Hematopoietic multipotent progenitor cell treated with erythropoietin and hydrocortisone succinate and interleukin-3 and kit ligand, for 8 days (in vitro differentiated cells): Measurements from ENCODE around the gene MPL.

Experiments
- DNase-seq: peaks from one replicate; pipeline ENCODE4 v3.0.0-alpha.2; 2015

MPL gene

DNA sequence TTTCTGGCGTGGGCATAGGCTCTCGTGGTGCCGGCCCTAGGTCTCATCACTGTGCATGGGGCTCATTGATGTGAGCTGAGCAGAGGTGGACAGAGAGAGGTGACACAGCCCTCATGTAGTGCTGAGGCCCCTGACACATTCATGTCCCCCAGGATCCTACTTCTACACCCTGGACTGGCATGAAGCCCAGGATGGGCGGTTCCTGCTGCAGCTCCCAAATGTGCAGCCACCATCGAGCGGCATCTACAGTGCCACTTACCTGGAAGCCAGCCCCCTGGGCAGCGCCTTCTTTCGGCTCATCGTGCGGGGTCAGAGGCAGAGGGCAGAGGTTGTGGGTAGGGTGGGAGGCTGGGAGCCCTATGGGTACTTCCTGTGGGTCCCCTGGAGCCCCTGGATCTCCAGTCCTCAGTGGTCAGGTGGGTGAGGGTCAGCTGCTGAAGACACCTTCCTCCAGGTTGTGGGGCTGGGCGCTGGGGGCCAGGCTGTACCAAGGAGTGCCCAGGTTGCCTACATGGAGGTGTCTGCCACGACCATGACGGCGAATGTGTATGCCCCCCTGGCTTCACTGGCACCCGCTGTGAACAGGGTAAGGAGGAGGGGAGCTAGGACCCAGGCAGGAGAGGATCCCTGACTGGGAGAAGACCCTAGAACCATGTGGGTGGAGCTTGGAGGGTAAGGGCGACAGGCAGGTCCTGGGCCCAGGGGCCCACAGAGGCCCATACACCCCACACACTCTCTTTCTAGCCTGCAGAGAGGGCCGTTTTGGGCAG, 30.7 kb upstream of the MPL start:
- peak; percentile 17 for DNase-seq

DNA sequence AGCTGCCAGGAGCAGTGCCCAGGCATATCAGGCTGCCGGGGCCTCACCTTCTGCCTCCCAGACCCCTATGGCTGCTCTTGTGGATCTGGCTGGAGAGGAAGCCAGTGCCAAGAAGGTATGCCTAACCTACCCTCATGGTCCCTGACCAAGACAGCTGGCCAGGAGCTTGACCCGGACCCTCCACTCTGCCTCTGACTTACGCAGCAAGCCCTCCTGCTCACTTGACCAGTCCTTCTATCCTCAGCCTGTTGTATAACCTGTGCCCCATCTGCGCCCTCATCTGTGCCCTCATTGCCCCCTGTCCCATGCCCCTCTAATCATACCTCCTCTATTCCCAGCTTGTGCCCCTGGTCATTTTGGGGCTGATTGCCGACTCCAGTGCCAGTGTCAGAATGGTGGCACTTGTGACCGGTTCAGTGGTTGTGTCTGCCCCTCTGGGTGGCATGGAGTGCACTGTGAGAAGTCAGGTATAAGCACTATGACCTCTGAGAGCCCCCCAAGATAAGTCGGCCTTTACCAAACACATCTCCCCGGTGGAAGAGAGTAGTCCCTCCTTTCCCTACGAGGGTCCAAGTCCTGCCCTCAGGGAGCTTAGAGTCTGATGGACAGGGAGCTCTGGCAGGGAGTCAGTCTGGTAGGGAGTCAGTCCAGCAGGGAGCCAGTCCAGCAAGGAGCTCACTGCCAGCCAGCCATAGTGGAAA, 30.0 kb upstream of the MPL start:
- no peak for DNase-seq

DNA sequence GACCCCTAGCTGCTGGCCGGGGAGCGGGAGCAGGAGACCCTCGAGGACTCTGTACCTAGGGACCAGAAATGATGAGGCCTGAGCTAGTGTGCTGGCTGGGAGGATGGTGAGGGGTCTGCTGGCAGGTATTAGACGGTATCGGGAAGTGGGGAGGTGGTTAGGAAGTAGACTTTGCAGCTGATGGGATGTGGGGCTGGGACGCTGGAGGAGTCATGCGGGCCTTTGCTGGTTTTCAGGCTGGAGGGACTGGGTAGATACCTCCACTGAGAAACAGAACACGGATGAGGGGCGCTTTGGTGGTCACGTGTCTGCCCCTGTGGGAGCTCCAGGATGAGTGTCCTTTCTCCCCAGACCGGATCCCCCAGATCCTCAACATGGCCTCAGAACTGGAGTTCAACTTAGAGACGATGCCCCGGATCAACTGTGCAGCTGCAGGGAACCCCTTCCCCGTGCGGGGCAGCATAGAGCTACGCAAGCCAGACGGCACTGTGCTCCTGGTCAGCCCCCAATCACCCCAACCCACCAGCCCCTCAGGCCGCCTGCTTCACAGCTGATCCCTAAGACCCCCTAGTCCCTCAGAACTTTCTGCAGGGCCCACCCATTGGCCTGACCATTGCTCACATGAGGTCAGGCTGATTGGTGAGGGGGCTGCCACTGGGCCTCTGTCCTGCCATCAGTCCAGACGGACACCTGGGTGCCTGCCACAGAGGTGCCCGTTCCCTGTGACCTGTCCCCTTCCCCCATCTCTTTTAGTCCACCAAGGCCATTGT, 28.8 kb upstream of the MPL start:
- no peak for DNase-seq

DNA sequence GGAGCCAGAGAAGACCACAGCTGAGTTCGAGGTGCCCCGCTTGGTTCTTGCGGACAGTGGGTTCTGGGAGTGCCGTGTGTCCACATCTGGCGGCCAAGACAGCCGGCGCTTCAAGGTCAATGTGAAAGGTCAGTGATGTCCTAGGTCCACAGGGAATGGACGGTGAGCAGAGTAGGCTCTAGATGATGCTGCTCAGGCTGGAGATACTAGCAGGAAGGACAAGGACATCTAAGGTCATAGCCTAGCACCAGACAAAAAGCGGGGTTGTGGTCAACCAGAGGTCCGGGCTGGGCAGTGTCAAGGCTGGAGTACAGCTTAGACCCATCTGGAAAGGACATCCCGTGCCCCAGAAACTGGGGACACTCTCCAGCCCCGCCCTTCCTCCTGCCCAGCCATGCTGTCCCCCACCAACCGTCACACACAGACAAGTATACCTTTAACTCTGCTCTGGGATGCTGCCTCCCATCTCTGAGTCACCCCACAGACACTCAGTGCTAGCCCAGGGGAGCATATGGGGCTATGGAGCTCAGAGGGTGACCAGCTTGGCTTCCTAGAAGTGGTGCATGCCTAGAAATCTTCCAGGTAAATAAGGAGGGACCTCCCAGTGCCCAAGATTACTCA, 28.1 kb upstream of the MPL start:
- DNase-seq: no peak

DNA sequence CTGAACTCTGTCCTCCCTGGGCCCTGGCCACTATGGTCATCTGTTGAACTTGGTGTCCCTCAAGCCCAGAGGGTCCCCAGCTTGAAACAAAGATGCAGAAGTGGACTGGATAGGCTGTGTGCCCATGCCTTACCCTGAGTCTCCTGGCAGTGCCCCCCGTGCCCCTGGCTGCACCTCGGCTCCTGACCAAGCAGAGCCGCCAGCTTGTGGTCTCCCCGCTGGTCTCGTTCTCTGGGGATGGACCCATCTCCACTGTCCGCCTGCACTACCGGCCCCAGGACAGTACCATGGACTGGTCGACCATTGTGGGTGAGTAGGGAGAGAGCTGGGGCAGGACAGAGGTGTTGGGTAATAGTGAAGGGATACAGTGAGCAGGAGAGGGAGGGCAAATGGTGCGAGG, 26.1 kb upstream of the MPL start:
- no peak for DNase-seq

DNA sequence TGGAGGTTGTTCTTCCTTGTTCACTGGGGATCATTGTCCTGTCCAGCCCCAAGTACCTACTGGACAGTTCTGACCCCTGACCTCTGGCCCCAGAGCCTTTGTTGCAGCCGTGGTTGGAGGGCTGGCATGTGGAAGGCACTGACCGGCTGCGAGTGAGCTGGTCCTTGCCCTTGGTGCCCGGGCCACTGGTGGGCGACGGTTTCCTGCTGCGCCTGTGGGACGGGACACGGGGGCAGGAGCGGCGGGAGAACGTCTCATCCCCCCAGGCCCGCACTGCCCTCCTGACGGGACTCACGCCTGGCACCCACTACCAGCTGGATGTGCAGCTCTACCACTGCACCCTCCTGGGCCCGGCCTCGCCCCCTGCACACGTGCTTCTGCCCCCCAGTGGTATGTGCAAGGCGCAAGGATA, 25.4 kb upstream of the MPL start:
- DNase-seq: no peak

DNA sequence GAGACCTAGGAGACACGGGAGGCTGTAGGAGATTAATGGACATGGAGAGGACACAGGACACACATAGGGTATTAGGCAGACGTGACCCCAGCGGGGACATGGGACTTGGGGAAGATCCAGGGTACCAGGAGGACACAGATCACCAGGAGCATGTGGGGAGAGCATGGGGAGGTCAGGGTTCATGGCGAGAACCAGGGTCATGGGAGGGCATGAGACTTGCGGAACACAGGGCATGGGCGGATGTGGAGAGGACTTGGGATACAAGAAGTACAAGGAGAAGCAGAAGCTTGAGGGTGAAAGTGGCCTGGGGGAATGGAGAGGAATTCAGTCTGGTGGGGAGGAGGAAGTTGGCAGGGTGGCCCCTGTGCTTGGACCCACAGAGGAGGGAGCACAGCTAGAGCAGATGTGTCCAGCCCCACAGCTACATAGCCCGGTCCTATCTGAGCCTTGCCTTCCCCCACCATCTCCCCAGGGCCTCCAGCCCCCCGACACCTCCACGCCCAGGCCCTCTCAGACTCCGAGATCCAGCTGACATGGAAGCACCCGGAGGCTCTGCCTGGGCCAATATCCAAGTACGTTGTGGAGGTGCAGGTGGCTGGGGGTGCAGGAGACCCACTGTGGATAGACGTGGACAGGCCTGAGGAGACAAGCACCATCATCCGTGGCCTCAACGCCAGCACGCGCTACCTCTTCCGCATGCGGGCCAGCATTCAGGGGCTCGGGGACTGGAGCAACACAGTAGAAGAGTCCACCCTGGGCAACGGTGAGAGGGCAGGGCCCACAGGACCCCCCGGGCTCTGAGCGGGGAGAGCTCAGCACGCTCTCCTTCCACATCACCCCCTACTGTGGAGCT, 24.7 kb upstream of the MPL start:
- DNase-seq: no peak

DNA sequence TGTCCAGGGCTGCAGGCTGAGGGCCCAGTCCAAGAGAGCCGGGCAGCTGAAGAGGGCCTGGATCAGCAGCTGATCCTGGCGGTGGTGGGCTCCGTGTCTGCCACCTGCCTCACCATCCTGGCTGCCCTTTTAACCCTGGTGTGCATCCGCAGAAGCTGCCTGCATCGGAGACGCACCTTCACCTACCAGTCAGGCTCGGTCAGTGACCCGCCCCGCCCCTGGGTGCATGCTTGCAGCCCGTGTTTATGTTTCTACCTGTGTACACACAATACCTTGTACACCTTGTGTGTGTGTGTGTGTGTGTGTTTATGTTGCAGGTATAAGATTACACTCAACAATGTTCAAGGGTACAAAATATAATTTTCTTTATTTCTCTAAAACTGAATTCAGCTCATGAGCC, 23.8 kb upstream of the MPL start:
- DNase-seq: no peak

DNA sequence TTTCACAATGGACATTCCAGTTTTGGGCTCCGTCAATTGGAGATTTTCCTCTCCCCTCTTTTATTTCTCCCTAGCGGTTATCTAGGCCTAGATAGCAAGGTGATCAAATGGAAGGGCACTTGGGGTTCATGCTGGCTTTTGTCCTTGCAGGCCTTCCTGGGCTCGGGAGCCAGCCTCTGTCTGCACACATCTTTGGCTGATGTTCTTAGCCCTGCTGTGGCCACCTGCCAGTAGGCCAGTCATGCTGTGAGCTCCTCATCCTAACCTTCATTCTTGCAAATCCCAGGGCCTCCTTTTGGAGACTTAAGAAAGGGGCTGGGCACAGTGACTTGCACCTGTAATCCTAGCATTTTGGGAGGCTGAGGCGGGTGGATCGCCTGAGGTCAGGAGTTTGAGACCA, 23.4 kb upstream of the MPL start:
- no peak for DNase-seq

DNA sequence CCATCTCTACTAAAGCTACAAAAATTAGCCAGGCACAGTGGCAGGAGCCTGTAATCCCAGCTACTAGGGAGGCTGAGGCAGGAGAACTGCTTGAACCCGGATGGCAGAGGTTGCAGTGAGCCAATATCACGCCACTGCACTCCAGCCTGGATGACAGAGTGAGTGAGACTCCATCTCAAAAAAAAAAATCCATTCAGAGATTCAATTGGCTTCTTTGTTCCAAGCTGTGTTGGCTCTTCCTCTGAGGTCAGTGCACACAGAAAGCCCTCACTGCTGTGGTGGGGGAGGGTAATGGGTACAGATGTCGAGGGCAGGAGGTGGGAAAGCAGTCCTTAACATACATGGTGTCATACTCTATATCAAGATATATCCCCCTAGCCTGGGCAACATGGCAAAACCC, 22.1 kb upstream of the MPL start:
- no peak for DNase-seq

DNA sequence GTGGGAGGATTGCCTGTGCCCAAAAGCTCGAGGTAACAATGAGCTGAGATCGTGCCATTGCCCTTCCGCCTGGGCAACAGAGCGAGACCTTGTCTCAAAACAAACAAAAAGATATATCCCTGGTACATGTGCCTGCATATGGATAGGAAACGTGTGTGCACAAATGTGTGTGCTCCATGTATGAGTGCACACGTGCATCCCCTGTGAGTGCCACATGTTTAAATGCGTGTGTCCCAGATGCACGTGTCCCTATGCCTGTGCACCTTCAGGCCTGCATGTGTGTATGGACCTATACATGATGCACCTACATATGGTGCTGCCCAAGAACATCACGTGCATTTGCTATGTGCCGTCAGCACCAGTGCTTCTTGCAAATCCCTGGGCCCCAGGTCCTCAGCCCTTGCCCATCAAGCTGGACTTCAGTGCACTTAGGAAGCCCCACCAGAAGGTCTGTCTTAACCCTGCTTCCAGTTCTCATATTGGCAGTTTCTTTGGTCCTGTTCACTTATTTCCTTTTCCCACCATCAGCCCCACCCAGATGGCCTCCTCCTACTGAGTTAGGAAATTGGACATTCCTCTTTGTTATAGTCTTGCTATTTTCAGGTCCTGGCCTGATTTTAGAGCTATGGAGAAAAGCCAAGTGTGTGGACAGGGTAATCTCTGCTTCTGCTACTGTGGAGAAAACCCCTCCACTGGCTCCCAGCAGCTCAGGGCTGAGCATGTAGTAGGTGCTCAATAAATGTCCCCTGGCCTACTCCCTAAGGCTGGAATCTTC, 21.5 kb upstream of the MPL start:
- no peak for DNase-seq

DNA sequence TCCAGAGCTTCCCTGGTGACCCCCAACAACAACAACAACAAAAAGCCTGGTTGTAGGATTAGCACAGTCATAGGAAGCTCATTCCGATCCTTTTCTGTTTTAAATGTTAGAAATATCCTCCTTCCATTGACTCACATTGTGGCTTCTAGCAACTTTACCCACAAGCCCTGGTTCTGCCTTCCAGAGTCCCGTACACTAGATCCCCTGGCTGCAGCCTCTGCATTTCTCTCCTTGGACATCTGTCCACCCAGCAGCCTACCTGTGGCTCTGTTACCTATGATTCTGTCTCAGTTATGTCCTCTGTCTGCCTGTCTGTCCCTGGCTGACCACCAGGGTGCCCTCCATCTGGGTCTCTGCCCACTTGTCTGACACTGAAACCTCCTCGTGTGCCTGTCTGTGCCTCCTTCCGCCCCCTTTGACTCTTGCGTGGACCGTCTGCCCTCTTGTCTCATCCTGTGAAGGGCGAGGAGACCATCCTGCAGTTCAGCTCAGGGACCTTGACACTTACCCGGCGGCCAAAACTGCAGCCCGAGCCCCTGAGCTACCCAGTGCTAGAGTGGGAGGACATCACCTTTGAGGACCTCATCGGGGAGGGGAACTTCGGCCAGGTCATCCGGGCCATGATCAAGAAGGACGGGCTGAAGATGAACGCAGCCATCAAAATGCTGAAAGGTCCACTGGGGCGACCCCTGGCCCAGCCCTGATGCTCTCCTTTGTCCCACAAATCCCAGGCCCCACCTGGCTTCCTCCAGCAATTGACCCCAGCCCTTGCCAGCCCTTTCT, 20.7 kb upstream of the MPL start:
- no peak for DNase-seq

DNA sequence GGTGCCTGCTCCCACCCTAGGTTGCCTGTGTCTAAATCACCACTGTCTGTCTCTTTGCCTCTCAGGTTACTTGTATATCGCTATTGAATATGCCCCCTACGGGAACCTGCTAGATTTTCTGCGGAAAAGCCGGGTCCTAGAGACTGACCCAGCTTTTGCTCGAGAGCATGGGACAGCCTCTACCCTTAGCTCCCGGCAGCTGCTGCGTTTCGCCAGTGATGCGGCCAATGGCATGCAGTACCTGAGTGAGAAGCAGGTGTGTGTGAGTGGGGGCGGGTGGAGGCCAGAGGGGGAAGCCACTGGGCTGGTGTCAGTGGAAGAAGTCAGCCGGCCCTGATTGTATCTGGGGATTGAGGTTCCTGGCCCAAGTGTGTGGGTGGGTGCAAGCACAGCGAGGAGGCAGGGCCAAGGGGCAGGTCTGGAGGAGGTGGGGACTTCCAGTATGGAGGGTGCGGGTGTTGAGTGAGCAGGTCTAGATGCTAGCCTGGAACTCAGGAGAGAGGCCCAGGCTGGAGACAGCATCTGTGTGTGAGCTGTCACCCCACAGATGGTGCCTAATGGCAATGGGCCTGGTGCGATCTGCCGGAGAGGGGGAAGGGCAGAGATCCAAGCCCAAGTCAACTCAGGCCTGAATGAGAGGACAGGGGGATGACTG, 19.7 kb upstream of the MPL start:
- DNase-seq: no peak

DNA sequence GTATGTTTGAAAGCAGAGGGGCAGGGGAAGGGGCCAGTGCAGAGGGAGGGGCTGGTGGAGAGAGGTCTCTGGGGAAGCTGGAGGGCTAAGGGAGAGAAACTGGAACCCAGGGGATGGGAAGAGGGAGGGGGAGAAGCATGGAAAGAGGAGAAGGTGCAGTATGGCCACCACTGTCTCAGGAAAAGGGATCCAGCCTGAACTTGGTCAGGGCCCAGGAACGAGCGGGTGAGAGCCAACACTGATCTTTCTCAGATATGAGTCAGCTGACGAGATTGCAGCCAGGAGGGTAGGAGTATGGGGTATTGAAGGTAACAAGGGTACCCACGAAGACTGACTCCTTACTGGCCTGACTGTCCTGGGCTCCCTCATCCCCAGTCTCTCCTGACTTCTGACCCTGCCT, 18.8 kb upstream of the MPL start:
- no peak for DNase-seq

DNA sequence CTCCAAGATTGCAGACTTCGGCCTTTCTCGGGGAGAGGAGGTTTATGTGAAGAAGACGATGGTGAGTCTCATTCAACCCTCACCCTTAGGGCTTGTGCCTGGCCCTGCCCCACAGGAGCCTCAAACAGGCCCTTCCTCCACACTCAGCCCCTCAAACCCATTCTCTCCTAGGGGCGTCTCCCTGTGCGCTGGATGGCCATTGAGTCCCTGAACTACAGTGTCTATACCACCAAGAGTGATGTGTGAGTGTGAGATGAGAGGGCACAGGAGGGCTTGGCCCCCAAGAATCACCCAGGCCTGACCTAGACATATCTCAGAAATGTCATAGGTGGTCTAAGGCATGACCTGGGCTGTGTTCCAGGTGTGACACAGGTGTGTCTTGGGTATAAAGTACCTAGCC, 18.3 kb upstream of the MPL start:
- no peak for DNase-seq

DNA sequence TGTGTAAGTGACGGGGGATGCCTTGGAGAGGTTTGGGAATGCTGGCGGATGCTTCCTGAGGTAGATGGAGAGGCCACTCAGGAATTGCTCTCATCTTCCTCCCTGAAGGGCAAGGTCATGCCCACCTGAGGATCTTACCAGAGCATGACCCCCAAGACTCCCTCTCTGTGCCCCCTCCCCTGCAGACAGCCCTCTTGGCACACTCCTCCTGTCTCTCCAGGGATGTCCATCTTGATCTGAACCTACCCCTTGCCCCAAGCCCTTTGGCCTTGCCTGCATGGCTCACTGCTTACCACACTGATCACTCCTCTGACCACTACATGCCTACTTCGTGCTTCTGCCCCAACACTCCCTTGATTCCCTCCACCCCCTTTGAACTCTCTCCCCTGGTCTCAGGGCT, 17.9 kb upstream of the MPL start:
- DNase-seq: no peak

DNA sequence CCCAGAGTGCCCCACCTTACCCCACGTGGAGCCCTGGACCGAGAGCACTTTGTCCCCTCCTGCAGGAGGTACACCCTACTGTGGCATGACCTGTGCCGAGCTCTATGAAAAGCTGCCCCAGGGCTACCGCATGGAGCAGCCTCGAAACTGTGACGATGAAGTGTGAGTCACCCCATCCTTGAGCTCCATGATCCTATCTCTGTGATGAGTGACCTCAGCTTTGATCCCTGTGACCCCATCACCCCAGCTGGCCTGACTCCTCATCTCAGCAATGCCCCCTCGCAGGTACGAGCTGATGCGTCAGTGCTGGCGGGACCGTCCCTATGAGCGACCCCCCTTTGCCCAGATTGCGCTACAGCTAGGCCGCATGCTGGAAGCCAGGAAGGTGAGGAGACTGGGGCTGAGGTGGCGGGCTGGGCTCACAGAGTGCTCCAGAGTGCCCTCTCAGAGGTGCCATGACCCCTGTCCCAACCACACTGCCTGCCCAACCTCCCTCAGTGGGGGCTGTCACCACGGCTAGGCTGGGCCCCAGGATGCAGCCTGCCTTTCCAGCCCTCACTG, 16.2 kb upstream of the MPL start:
- DNase-seq: no peak

DNA sequence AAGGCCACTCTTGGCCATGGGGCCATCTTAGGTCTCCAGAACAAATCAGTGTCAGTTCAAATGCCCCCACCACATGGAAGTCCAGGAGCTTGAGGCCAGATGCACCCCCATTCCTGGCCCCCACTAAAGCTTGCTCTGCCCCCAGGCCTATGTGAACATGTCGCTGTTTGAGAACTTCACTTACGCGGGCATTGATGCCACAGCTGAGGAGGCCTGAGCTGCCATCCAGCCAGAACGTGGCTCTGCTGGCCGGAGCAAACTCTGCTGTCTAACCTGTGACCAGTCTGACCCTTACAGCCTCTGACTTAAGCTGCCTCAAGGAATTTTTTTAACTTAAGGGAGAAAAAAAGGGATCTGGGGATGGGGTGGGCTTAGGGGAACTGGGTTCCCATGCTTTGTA, 15.1 kb upstream of the MPL start:
- no peak for DNase-seq

DNA sequence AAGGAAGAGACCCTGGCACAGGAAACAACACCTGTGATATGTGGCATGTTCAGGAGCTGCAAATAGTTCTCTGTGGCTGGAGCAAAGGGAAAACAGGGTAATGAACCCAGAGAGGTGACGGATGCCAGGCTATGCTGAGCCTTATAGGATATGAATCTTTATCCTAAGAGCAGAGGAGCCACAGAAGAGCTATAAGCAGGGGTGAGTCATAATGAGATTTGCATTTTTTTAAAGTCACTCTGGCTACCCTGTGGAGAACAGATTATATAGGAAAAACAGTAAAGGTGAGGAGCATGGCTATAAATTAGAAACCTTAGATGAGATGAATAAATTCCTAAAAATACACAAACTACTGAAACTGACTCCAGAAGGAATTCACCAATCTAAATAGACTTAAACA, 12.8 kb upstream of the MPL start:
- no peak for DNase-seq

DNA sequence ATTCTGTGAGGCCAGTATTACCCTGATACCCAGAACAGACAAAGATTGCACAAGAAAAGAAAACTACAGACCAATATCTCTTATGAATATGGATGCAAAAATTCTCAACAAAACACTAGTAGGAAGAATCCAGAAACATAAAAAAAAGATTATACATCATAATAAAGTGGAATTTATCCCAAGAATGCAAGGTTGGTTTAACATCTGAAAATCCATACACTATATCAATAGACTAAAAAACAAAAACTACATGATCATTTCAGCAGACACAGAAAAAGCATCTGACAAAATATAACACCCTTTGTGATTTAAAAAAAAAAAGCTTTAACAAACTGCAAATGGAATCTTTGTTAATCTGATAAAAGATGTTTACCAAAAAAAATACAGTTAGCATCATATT, 12.2 kb upstream of the MPL start:
- DNase-seq: no peak
